GM21529 (cell line): ENCODE measurements around the gene DNAJB6.
A peak's percentile ranks its signal among the peaks of the same experiment; 100 is the strongest.

ENCODE experiments used
- ATAC-seq: cut with Tn5 transposase; IDR thresholded peaks from one replicate; pipeline ENCODE4 v1.9.1; 2021; ENCODE audit not compliant: unreplicated experiment

Gene DNAJB6

DNA sequence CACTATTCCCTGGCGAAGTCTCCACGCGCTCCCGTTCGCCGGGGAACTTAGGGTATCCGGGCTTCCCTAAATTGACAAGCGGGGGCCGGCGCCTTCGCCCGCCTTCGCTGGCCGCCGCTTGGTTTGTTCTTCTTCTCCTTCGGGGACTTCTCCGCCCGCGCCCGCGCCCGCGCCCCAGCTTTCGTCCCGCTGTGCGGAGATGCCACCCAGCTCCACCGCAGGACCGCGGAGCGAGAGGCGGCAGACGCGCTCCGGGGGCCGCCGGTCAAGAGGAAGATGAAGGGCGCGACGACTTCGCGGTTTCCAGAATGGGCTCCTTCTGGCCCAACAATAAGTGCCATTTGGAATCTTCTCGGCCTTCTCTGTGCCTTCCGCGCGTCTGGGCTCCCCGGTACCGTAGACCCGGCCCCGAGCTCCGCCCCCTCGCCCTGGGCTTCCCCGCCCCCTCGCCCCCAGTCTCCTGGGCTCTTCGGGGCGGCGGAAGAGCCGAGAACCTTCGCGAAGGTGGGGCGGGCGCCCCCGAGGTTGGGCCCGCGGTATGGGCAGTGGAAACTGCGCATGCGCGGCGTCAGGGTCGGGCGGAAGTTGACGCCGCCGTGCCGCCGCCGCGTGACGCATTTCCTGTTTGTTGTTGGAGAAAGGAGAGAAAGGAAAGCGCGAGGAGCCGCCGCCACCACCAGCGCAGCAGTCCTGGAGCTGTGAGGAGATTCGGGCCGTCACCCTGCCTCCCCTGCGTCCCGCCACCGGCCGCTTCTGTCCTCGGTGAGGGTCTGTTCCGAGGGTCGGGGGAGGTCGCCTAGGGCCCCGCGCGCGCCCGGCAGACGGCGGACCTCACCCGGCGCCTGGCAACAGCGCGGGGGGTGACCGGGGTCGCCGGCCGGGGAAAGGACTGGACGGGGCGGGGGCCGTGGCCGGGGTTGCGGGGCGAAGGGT is at the start of gene DNAJB6:
Gene DNAJB6 (plus strand): TSS at position 622 of the 933 bp plus-strand sequence. CDS start 21,569 bp downstream, outside the sequence.
- peak; percentile 62 for ATAC-seq

DNA sequence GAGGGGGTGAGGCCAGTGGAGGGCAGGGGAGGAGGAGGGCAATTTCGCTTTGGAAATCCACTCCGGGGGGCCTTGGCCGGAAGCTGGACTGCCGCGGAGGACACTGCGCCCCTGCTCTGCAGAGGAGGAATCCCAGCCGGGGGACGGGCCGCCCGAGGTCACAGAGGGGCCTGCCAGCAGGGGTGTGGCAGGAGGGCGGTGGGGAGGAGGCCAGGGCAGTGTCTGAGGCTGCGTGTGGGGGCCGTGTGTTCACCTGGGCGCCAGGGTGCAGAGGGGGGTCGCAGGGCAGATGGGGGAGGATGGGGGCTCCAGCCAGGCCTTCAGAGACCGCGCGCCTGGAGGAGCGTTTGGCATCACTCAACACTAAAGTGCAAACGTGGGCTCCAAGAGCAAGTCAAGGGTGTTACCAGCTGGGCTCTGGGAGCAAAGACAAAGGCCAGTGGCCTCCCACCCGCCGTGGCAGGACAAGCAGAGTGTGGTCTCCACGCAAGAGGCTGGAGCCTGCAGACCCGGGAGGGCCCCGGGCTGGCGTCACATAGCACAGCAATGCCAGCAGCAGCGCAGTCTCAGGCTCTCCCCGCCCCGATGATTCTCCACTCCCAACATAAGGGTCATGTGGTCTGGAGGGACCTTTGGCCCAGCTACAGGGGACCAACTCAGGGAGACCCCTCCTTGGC is 45.3 kb upstream of the DNAJB6 start:
- ATAC-seq = no peak

DNA sequence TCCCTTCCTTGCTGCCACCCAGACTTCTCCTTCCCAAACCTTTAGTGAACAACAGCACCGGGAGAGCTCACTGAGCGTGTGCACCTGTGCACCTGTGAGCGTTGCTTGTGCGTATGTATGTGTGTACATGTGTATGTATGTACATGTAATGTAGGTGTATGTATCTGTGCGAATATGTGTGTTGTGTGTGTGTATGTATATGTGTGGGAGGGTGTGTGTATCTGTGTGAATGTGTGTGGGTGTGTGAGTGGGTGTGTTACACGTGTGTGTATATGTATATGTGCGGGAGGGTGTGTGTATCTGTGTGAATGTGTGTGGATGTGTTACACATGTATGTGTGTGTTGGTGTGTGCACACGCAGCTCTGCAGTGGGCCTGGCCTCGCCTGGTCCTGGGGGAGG is 44.5 kb upstream of the DNAJB6 start:
- no peak for ATAC-seq

DNA sequence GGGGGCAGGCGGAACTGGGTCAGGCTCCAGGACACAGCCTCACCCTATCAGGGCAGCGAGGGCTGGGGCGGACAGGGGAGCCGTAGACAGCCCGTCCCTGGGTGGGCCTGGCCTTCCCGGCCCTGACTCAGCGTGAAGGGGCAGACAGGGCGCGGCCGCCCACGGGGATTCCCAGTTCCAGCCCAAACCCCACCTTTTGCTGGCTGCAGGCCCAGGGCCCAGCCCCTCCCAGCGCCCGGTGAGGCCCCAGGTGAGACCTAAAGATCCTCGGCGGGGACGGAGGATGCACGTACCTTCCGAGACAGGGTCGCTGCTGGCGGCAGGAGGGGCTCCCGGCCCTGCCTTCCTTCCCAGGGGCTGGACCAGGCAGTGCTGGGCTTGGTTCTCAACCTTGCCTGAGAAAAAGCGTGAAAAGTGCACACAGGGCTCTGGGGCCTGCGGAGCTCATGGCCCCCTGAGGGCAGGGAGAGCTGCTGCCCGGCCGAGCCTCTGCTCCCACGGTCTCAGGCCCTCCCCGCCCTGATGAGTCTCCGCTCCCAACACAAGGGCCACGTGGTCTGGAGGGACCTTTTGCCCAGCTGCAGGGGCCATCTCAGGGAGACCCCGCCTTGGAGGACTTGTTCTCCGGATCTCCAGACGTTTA is 43.9 kb upstream of the DNAJB6 start:
- ATAC-seq = no peak

DNA sequence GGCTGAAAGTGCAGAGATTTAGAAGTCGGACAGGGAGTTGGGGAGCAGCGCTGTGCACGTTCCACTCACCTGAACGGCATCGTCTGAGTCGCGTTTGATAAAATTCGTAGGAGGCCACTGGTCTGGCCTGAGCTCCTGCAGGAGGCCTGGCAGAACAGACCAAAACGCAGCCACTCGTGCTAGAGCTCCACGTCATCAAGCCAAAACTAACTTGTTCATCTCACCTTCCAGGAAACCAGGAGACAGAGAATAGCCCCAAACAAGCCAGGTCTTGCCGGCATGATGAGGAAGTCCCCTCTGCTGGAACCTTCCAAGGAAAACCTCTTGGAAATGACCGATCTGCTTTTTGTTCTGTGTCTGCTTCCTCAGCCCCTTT is 43.4 kb upstream of the DNAJB6 start:
- no peak for ATAC-seq

DNA sequence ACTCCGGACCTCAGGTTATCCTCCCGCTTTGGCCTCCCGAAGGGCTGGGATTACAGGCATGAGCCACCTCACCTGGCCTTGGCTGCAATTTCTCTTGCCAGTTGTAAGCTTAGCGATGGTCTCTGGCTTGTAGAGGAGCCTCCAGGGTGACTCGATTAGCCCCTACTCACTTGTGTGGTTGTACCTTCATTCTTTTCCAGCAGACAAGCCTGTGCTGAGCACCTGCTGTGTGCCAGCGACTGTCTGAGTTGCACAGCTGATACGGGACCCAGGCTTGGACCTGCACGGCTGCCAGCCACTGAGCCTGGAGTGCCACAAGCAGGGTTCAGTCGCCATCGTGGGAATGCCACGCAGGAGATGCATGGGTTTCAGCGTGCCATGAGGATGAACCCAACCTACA is 42.0 kb upstream of the DNAJB6 start:
- no peak for ATAC-seq

DNA sequence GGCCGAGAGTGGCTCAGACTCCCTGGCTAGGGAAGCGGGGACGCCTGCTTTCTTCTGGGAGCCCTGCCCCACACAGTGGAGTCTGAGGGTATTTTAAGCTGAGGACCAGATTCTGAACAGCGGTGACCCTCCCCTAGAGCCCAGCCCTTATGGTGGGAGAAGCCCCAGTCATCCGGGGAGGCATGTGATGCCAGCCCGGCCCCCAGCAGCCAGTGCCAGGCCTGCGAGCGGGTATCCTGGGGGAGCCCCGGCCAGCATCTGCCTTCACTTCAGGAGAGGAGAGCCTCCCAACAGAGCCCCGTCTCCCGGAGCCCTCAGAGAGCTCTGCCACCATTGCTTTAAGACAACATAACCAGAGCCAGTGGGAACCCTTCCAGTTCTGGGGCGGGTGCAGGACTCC is 41.5 kb upstream of the DNAJB6 start:
- ATAC-seq = no peak

DNA sequence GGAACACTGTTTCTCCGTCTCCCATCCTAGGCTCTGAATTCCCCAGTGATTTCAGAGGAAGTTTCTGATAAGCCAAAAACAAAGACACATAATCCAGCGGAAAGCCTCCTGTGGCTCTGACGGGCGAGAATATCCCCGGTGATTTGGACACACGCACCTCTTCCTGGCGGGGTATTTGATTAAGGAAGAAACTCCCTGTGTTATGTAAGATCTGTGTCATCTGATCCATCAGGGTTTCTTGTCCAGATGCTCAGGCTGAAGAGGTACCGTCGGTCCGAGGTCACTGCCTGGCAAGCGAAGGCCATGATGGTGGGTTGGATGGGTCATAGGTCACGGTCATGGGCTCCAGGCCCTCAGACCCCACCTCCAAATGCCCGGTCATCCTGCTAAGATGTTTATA is 39.6 kb upstream of the DNAJB6 start:
- ATAC-seq = no peak

DNA sequence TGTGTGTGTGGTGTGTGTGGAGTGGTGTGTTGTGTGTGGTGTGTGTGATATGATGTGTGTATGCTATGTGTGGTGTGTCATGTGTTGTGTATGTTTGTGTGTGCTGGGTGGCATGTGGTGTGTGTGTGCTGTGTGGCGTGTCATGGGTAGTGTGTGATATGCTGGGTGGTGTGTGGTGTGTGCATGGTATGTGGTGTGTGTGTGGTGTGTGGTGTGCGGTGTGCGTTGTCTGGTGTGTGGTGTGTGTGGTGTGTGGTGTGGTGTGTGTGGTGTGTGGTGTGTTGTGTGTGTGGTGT is 37.5 kb upstream of the DNAJB6 start:
- ATAC-seq = no peak

DNA sequence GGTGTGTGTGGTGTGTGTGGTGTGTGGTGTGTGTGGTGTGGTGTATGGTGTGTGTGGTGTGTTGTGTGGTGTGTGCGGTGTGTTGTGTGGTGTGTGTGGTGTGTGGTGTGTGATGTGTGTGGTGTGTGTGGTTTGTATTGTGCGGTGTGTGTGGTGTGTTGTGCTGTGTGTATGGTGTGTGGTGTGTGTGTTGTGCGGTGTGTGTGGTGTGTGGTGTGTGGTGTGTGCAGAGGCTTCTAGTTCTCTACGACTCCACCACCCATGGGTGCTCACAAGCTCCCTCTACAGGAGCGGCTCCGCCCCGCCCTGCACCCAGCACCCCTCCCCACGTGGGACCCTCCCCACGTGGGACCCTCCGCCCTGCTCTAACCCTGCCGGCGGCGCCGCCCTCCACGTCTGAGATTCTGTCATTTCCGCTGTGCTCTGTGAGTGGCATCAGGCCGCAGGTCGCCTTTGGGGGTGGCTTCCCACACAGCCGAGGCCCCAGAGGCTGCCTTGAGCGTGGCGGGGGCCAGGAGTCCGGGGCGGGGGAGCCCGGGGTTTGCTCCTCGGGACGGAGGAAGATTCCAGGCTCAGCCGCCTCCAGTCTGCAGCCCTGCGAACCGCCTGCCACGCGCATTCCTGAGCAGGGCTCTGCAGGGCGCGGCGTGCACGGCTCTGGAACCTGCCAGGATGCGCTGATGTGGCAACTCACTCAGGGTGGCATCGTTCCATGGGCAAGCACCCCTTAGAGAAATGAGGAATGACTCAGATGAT is 37.0 kb upstream of the DNAJB6 start:
- no peak for ATAC-seq

DNA sequence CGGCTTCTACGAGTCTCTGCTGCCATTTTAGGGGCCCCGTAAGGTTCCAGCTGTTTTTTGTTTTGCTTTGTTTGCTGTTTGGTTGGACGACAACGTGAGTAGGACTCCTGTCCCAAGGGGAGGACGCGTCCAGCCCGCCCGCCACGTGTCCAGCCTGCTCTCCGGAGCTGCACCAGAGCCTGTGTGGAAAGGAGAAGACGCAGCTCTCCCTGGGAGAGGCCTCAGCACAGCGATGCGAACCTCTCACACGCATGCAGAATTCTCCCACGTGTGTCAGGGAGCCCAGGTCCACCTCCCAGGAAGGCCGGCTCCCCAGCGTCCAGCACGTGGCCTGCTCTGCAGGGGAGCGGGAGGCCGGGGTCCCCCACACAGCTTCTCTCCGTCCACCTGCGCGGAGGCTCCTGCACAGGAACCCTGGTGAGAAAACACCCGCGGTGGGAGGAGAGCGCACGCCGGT is 36.4 kb upstream of the DNAJB6 start:
- no peak for ATAC-seq

DNA sequence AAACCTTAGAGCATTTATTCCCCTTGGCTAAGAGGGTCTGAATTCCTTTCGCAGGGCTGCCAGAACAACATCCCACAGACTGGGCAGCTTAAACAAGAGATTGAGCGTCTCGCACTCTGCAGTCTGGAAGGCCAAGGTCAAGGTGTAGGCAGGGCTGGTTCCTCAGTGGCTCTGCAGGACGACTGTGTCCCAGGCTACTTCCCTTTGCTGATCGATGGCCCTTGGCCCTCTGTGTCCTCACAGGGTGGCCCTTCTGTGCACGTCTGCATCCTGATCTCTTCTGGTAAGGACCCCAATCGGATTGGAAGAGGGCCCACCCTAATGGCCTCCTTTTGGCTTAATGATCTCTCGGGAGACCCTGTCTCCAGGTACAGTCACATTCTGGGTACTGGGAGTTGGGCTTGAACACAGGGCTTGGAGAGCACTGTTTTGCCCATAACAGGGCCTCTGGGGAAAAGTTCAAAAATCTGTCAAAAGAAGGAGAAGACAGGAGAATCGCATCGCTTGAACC is 35.1 kb upstream of the DNAJB6 start:
- ATAC-seq = no peak

DNA sequence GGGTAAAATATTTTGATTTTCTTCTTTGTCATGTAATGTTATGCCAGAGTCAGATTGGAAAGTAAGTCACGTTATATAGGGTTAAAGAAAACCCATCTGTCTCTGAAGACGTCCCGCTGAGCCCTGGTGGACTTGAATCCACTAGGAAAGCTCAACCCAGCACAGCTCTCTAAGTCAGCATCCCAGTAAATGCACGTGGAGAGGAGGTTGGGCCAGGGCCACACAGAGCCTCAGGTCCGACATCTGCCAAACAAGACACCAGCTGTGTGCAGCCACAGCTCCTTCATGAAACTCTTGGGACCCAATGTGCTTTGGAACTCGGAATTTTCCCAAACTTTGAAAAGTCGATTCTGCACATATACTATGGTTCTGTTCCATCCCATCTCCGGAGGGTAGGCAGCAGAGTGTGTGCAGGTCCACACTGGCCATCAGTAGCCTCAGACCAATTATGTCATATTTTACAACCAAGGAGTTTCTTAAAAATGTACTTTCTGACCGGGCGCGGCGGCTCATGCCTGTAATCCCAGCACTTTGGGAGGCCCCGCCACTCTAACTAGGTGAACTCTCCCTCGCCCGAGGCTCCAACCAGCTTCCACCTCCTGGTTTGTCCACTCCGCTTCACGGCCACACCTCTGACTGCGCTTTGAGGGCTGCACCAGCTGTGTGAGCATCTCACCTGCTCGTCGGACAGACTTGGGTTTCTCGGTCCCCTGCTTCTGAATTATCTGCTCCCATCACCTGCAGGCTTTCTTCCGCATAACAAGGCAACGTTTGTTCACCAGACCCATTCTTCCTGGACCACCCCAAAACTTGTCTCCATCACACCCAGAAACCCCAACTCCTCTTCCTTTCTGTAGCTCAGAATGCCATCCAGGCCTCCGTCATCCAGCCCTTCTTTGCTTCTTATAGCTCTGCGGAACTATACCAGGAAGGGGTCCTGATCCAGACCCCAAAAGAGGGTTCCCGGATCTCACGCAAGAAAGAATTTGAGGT is 29.7 kb upstream of the DNAJB6 start:
- ATAC-seq = no peak

DNA sequence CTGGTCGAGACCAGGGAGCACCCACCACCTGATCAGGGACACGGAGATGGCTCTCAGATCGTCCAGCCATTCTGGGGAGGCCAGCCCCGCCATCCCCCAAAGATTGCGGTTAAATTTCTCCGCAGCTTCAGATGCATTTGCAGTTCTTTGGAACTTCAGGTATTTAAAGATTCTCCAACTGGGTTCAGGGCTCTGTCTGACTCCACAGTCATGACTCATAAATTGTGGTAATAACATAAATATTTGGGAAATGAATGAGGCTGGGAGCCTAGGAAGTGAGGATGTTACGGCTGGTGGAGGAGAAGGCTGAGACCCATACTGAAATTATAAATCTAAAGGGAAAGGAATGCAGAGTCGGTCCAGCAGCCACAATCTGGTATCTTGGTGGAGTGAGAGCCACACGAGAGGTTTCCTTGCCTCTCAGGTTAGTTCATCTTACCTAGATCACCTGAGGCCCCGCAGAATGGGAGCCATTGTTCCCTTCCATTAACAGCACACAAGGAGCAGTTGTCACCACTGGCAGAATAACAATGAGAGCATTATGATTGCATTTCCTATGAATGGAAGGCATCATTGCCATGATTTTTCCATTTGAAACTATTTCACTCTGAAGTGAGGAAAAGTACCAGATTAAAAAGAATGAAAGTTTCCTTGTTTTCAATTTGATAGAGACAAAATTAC is 26.7 kb upstream of the DNAJB6 start:
- no peak for ATAC-seq

DNA sequence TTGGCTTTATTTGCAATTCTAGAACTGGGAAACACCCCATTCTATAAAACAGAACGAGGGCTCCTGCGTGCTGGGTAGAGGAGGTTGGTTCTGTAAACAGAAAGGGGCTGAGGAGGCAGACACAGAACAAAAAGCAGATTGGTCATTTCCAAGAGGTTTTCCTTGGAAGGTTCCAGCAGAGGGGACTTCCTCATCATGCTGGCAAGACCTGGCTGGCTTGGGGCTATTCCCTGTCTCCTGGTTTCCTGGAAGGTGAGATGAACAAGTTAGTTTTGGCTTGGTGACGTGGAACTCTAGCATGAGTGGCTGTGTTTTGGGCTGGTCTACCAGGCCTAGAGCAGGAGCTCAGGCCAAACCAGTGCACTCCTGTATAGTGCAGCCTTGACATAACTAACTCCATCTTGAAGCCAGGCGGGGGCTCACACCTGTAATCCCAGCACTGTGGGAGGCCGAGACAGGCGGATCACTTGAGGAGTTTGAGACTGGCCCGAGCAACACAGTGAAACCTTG is 26.1 kb upstream of the DNAJB6 start:
- no peak for ATAC-seq

DNA sequence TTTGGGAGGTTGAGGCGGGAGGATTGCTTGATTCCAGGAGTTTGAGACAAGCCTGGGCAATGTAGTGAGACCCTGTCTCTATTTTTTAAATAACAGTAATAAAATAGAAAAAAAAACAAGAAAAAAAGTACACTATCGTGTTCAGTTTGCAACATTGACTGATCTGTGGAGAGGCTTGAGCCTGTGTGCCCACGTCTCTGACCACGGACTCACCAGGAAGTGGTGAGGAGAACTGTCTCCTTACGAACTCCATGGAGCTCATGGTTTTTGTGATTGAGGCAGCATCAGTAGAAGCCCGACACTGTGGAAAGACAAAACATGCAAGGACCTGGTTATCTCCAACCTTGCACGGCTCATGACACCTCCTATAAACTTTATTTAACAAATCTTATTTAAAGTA is 23.9 kb upstream of the DNAJB6 start:
- no peak for ATAC-seq

DNA sequence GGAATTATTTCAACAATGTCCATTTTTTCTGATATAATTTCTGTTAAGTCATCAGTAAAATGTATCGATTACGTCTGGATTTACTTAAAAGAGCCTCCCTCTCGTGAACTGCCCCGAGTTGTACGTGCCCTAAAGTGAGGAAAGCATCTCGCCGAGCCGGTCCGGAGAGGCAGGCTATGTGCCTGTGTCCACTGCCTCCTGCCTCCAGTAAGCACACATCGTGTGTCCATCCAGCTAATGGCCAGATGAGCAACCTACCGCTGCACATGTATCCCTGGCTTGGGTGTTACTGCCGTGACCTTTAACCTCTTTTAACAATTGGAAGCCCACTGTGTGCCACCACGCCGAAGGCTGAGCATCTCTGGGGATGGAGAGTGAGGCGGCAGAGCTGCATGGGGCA is 23.2 kb upstream of the DNAJB6 start:
- ATAC-seq = no peak

DNA sequence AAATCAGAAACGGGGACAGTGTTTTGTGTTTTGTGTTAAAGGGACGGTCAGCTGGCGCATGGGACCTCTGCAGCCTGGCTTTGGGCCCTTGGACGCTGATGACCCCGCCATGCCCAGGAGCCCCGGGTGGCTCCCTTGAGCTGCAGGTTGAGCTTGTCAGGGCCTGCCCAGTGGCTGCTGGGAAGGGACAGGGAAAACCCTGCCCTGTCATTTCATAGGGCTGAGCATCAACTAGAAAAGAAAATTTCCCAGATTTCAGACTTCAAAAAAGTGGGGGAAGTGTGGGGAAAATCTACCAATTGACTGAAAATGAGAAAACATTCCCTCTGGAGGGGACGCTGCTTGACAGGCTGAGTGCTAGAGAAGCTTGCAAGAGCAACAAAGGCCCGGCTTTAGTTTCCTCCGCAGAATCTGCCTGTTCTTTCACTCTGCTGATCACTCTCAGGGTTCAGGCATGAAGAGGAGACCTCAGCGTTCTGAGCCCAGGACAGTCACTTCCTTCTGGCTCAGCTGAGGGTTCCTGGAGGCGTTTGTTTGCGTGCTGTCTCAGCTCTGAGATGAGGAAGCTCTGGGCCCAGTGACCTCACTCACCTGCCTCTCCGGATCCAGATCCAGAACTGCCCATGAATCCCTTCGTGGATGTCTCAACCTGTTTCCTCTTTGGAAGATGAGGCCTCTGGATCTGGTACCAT is 18.6 kb upstream of the DNAJB6 start:
- peak; percentile 89 for ATAC-seq

DNA sequence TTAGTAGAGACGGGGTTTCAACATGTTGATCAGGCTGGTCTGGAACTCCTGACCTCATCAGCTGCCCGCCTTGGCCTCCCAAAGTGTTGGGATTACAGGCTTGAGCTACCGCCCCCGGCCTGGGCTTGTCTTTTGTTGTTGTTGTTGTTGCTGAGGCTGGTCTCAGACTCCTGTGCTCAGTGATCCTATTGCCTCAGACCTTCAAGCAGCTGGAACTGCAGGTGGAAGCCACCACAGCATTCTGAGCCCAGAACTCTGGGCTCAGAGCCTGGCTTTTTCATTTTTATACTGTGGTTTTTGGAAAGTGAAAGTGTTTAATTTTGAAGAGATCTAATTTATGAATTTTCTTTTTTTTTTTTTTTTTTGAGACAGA is 16.2 kb upstream of the DNAJB6 start:
- no peak for ATAC-seq
